Neuronal stem cell (in vitro differentiated cells): ENCODE measurements around the gene KRT5.

Experiments
- DNase-seq: peaks from one replicate; pipeline ENCODE4 v3.0.0-alpha.2; 2013; ENCODE audit warnings: low spot score
- H2AFZ ChIP-seq: one replicate; pipeline ENCODE4 v1.6.1; 2013; ENCODE audit warnings: mild to moderate bottlenecking, low read length, inconsistent platforms
- H2AK5ac ChIP-seq: 2 replicates; pipeline ENCODE4 v1.6.1; 2013; ENCODE audit warnings: low read depth, mild to moderate bottlenecking, inconsistent platforms, low read length, moderate library complexity, mixed read lengths
- H2BK120ac ChIP-seq: 2 replicates; pipeline ENCODE4 v1.6.1; 2013; ENCODE audit warnings: low read depth, mild to moderate bottlenecking, inconsistent platforms, low read length, moderate library complexity, mixed read lengths
- H2BK12ac ChIP-seq: one replicate; pipeline ENCODE4 v1.6.1; 2013; ENCODE audit warnings: low read length, inconsistent platforms
- H2BK15ac ChIP-seq: 2 replicates; pipeline ENCODE4 v1.6.1; 2013; ENCODE audit warnings: mild to moderate bottlenecking, low read length, inconsistent platforms, mixed read lengths
- H2BK5ac ChIP-seq: one replicate; pipeline ENCODE4 v1.6.1; 2013; ENCODE audit warnings: inconsistent platforms, mild to moderate bottlenecking, low read length, moderate library complexity
- H3K14ac ChIP-seq: one replicate; pipeline ENCODE4 v1.6.1; 2013; ENCODE audit warnings: low read length, inconsistent platforms
- H3K18ac ChIP-seq: 2 replicates; pipeline ENCODE4 v1.6.1; 2013; ENCODE audit warnings: low read length, inconsistent platforms
- H3K23ac ChIP-seq: 2 replicates; pipeline ENCODE4 v1.6.1; 2013; ENCODE audit warnings: low read depth, mild to moderate bottlenecking, mixed read lengths, low read length, inconsistent platforms; ENCODE audit not compliant: poor library complexity
- H3K27ac ChIP-seq: replicated peaks from 3 replicates; pipeline ENCODE4 v1.5.1; 2013; ENCODE audit warnings: low read length, inconsistent platforms
- H3K27me3 ChIP-seq, 3 experiments: 2 replicates each; pipeline ENCODE4 v1.6.1; 2013; ENCODE audit warnings: low read length in 3 of 3, mild to moderate bottlenecking in 2 of 3, inconsistent platforms in 1 of 3, low read depth in 1 of 3, mixed read lengths in 1 of 3, moderate library complexity in 1 of 3; ENCODE audit not compliant: control insufficient read depth in 3 of 3, insufficient read depth in 3 of 3
- H3K36me3 ChIP-seq, 2 donors: replicated peaks in 1 of 2; 2 replicates each; pipeline ENCODE4 v1.6.1; 2013; ENCODE audit warnings: low read length in 2 of 2; ENCODE audit not compliant: control insufficient read depth in 2 of 2, insufficient read depth in 2 of 2
- H3K4ac ChIP-seq: 2 replicates; pipeline ENCODE4 v1.6.1; 2013; ENCODE audit warnings: inconsistent platforms, mild to moderate bottlenecking, low read length, moderate library complexity
- H3K4me1 ChIP-seq, 2 donors: 1 replicate in 1 of 2; 2 replicates in 1 of 2; pipeline ENCODE4 v1.6.1; 2013; ENCODE audit warnings: low read length in 2 of 2, low read depth in 1 of 2; ENCODE audit not compliant: control insufficient read depth in 2 of 2, insufficient read depth in 1 of 2
- H3K4me2 ChIP-seq: one replicate; pipeline ENCODE4 v1.6.1; 2013; ENCODE audit warnings: mild to moderate bottlenecking, low read length, inconsistent platforms; ENCODE audit not compliant: insufficient read depth, poor library complexity, severe bottlenecking
- H3K4me3 ChIP-seq, 2 donors: 2 replicates each; pipeline ENCODE4 v1.5.1; 2013; ENCODE audit warnings: low read length in 2 of 2, mild to moderate bottlenecking in 2 of 2, inconsistent platforms in 1 of 2, moderate library complexity in 1 of 2
- H3K79me1 ChIP-seq: one replicate; pipeline ENCODE4 v1.6.1; 2013; ENCODE audit warnings: low read depth, mild to moderate bottlenecking, inconsistent platforms, low read length, moderate library complexity
- H3K9ac ChIP-seq: one replicate; pipeline ENCODE4 v1.6.1; 2013; ENCODE audit warnings: mild to moderate bottlenecking, low read depth, low read length, inconsistent platforms; ENCODE audit not compliant: poor library complexity
- H3K9me3 ChIP-seq, 2 donors: replicated peaks in 1 of 2; 2 replicates each; pipeline versions ENCODE3 to v1.6.1; 2013; ENCODE audit warnings: low read length in 2 of 2, mild to moderate bottlenecking in 2 of 2, inconsistent platforms in 1 of 2, low read depth in 1 of 2, mixed read lengths in 1 of 2, moderate library complexity in 1 of 2; ENCODE audit not compliant: control insufficient read depth in 2 of 2, insufficient read depth in 1 of 2
- H4K8ac ChIP-seq: one replicate; pipeline ENCODE4 v1.6.1; 2013; ENCODE audit warnings: low read depth, mild to moderate bottlenecking, inconsistent platforms, low read length, moderate library complexity
- H4K91ac ChIP-seq: one replicate; pipeline ENCODE4 v1.6.1; 2013; ENCODE audit warnings: low read length, low read depth, mild to moderate bottlenecking, inconsistent platforms; ENCODE audit not compliant: poor library complexity
- WGBS, 2 donors: extraction: QIAGEN DNeasy Blood & Tissue Kit; methylation state at CpG; one replicate each; pipeline ENCODE4 v1.1.7; 2013; ENCODE audit warnings: missing lambda C conversion rate in 2 of 2, mixed read lengths in 1 of 2; ENCODE audit not compliant: insufficient read length in 2 of 2, insufficient replicate concordance in 1 of 2; ENCODE audit errors: extremely low coverage in 2 of 2; 5-methylcytosine and 5-hydroxymethylcytosine counted together

KRT5 gene

GRCh38 chr12:52561880-52562449 is 41.8 kb upstream of the KRT5 start:
- no peak overlapping the region for H3K4me3 ChIP-seq
- H3K4ac ChIP-seq, result no peak overlapping the region
- H3K9ac ChIP-seq, result no peak overlapping the region
- H3K4me1 ChIP-seq, result peaks cover 0 to 2% of the 10 kb centered on the region in 2 donors
- DNase-seq, result no peak
- no peak overlapping the region for H4K8ac ChIP-seq
- H3K27me3 ChIP-seq, result no peaks in the 10 kb centered on the region
- H2BK5ac ChIP-seq, result no peak overlapping the region
- H2BK15ac ChIP-seq, result no peak overlapping the region
- no peak overlapping the region for H3K27ac ChIP-seq
- no peak overlapping the region for H2AK5ac ChIP-seq
- no CpG with 5 or more reads among the region's 3 CpGs for WGBS, 2 donors
- no peak overlapping the region for H3K18ac ChIP-seq
- no peak overlapping the region for H3K4me2 ChIP-seq
- H3K9me3 ChIP-seq, result no peaks in the 10 kb centered on the region
- no peak overlapping the region for H2BK12ac ChIP-seq
- H3K79me1 ChIP-seq, result no peaks in the 10 kb centered on the region
- no peak overlapping the region for H3K23ac ChIP-seq
- no peaks in the 10 kb centered on the region for H3K36me3 ChIP-seq
- H2BK120ac ChIP-seq, result no peak overlapping the region
- no peak overlapping the region for H2AFZ ChIP-seq
- H4K91ac ChIP-seq, result no peak overlapping the region
- no peak overlapping the region for H3K14ac ChIP-seq

GRCh38 chr12:52559979-52560378 is 39.8 kb upstream of the KRT5 start:
- Histone ChIP-seq H4K91ac (no peak overlapping the region), H3K4me2 (no peak overlapping the region), H4K8ac (no peak overlapping the region), H2BK120ac (no peak overlapping the region), H3K4me1 (no peaks in the 10 kb centered on the region), H3K18ac (no peak overlapping the region), H3K4ac (no peak overlapping the region), H2BK5ac (no peak overlapping the region), H3K4me3 (no peak overlapping the region), H3K27ac (no peak overlapping the region), H2AK5ac (no peak overlapping the region), H3K23ac (peak overlapping the region; percentile 37), H3K9ac (no peak overlapping the region), H3K79me1 (no peaks in the 10 kb centered on the region), H3K27me3 (peaks cover 0 to 4% (median 0%) of the 10 kb centered on the region in 3 experiments), H2BK15ac (no peak overlapping the region), H3K14ac (no peak overlapping the region), H3K9me3 (no peaks in the 10 kb centered on the region), H2BK12ac (no peak overlapping the region), H2AFZ (no peak overlapping the region), H3K36me3 (no peaks in the 10 kb centered on the region)
- no peak for DNase-seq
- no CpG with 5 or more reads among the region's 4 CpGs for WGBS, 2 donors

DNA sequence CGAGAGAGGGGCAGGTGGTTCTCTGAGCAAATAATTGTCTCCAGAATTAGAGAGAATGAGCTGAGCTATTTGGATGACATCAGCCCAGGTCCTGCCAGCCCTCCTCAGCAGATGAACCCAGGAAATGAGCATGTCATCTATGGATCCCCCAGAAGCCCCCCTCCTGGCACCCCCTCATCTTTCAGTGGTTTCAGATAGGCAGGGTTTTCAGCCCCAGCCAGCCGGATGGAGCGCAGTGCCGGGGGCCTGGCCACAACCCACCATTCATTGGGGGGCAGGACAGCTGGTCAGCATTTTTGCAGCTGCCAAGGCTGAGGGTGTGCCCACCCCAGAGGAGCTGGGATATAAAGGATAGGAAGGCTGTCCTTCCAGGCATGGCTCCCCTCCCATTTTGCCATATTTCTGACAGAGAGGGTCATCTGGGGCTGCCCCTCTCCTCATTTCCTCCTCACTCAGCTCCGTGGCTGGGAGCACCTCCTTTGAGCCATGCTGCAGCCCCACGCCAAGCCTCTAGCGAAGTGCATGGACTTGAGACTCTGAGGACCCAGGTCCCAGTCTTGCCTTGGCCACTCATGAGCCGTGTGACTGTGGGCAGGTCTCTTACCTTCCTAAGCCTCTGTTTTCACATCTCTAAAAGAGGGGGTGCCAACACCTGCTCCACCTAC is 38.7 kb upstream of the KRT5 start:
- no peak overlapping the region for H3K18ac ChIP-seq
- no peak overlapping the region for H4K91ac ChIP-seq
- DNase-seq, result no peak
- no peak overlapping the region for H2BK15ac ChIP-seq
- H3K9ac ChIP-seq, result no peak overlapping the region
- no peak overlapping the region for H2BK12ac ChIP-seq
- no peaks in the 10 kb centered on the region for H3K4me1 ChIP-seq
- WGBS, 2 donors, result no CpG with 5 or more reads among the region's 8 CpGs
- no peaks in the 10 kb centered on the region for H3K79me1 ChIP-seq
- H2AFZ ChIP-seq, result no peak overlapping the region
- no peak overlapping the region for H4K8ac ChIP-seq
- peak overlapping the region; percentile 10 for H2AK5ac ChIP-seq
- no peak overlapping the region for H3K4me3 ChIP-seq
- H3K36me3 ChIP-seq, result no peaks in the 10 kb centered on the region
- H3K14ac ChIP-seq, result no peak overlapping the region
- H3K27ac ChIP-seq, result no peak overlapping the region
- no peak overlapping the region for H3K23ac ChIP-seq
- no peak overlapping the region for H3K4ac ChIP-seq
- H2BK5ac ChIP-seq, result no peak overlapping the region
- H2BK120ac ChIP-seq, result no peak overlapping the region
- no peaks in the 10 kb centered on the region for H3K9me3 ChIP-seq
- no peak overlapping the region for H3K4me2 ChIP-seq
- peaks cover 0 to 4% (median 0%) of the 10 kb centered on the region in 3 experiments for H3K27me3 ChIP-seq

DNA sequence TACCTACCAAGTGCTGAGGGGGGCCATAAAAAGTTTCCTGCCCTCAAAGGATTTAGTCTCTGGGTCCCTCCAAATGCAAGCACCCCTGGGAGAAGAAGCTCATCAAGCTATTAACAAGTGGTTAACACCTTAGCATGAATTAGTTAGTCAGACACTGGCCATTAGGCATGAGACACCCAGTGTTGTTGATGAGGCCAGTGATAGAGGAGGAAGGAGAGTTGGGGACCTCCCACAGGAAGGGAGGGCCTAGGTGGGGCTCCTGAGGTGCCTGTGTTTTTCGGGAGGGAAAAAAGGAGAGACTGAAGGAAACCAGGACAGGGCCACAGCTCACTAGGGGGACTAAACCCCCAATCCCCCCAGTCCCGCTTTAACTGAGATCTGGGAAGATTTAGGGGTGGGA is 37.3 kb upstream of the KRT5 start:
- no peak overlapping the region for H2BK15ac ChIP-seq
- H2BK5ac ChIP-seq, result no peak overlapping the region
- no peak overlapping the region for H3K27ac ChIP-seq
- no peak overlapping the region for H3K18ac ChIP-seq
- H3K9me3 ChIP-seq, result no peaks in the 10 kb centered on the region
- no CpG with 5 or more reads among the region's 2 CpGs for WGBS, 2 donors
- H3K4me3 ChIP-seq, result no peak overlapping the region
- no peak overlapping the region for H3K4me2 ChIP-seq
- no peak overlapping the region for H4K8ac ChIP-seq
- no peak overlapping the region for H2BK120ac ChIP-seq
- no peak overlapping the region for H3K14ac ChIP-seq
- H2AFZ ChIP-seq, result no peak overlapping the region
- DNase-seq, result no peak
- no peak overlapping the region for H2BK12ac ChIP-seq
- no peaks in the 10 kb centered on the region for H3K36me3 ChIP-seq
- no peaks in the 10 kb centered on the region for H3K4me1 ChIP-seq
- no peak overlapping the region for H3K4ac ChIP-seq
- no peaks in the 10 kb centered on the region for H3K79me1 ChIP-seq
- no peak overlapping the region for H4K91ac ChIP-seq
- no peak overlapping the region for H3K23ac ChIP-seq
- peaks cover 0 to 5% (median 0%) of the 10 kb centered on the region in 3 experiments for H3K27me3 ChIP-seq
- no peak overlapping the region for H3K9ac ChIP-seq
- no peak overlapping the region for H2AK5ac ChIP-seq
